ENCODE data around the gene SAMD8. TPM values are rescaled to one million over a fixed set of nuclear protein-coding genes. Genes with fewer than 3 reads are reported as not detected.
"Not testable (repeated sequence)": the region's sequence is repeated elsewhere in the genome, so short reads cannot be mapped to it uniquely, and the experiment has no call there.

The SAMD8 gene
- total and polyA plus RNA-seq, 2 of the 8 experiments (the other 6 are each of a cell fraction or from before 2014, with no cell fraction given), result 11.7 to 20.9 TPM

DNA sequence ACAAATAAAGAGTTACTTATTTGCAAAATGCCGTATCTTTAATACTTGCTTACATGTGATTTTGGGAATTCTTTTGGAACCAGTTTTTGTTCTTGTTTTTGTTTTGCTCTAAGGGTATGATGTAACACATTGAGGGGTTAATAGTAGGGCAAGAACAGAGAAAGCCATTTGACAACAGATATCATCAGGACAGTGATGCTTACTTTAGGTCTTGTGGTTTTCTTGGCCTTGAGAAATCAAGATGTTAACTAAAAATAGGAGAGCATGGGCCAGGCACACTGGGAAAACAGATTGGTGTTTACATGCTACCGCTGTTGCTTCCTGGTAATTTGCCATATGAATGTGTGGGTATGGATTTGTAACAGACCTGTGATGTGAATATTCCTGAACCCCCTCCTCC, 3.7 kb downstream of the SAMD8 start (continued):
- TF ChIP-seq SIN3A (conservative IDR thresholded peaks at IDR 0.05 in 1 of 2, IDR thresholded peaks at IDR 0.05 in 1 of 2; ENCODE audit: low read depth in 1 of 2, low read length in 2 of 2) (no peak), NRF1 (IDR thresholded peaks at IDR 0.05; ENCODE audit: low read depth, low read length) (no peak), BCL11A (IDR thresholded peaks at IDR 0.05; ENCODE audit: low read depth in 2 of 2, low read length in 2 of 2) (no peak), SUZ12 (IDR thresholded peaks at IDR 0.05; ENCODE audit: low read length) (no peak), SRF (IDR thresholded peaks at IDR 0.05; ENCODE audit: low read depth, low read length) (no peak), SIX5 (IDR thresholded peaks at IDR 0.05; ENCODE audit: low read depth, low read length) (no peak), TCF12 (IDR thresholded peaks at IDR 0.05; ENCODE audit: low read depth, low read length) (no peak), BRCA1 (IDR thresholded peaks at IDR 0.05; ENCODE audit: low read depth, low read length) (no peak)

DNA sequence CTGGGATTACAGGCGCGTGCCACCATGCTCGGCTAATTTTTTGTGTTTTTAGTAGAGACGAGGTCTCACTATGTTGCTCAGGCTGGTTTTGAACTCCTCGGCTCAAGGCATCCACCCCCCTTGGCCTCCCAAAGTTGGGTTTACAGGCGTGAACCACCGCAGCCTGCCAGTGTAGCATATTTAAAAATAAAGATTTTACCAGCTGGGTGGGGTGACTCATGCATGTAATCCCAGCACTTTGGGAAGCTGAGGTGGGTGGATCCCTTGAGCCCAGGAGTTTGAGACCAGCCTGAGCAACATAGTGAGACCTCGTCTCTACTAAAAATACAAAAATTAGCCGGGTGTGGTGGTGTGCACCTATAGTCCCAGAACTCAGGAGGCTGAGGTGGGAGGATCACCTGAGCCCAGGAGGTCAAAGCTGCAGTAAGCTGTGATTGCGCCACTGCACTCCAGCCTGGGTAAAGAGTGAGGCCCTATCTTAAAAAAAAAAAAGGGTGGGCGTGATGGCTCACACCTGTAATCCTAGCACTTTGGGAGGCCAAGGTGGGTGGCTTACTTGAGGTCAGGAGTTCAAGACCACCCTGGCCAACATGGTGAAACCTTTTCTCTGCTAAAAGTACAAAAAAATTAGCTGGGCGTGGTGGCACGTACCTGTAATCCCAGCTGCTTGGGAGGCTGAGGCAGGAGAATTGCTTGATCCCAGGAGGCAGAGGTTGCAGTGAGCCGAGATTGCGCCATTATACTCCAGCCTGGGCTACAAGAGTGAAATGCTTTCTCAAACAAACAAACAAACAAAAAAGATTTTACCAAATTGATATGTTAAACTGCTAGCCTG, 5.7 kb downstream of the SAMD8 start:
- not testable (repeated sequence) for H3K56ac ChIP-seq (replicated peaks; ENCODE audit: insufficient read length, low read depth, low read length); H2AFZ ChIP-seq (ENCODE audit: low read length); FAIRE-seq; H3K4ac ChIP-seq (replicated peaks; ENCODE audit: insufficient read length, low read depth, low read length); H3K9me3 ChIP-seq (ENCODE audit: insufficient read depth in 2 of 2, low read depth in 1 of 2, low read length in 1 of 2); H3K27me3 ChIP-seq (replicated peaks in 1 of 4; ENCODE audit: control insufficient read depth in 3 of 4, extremely low read depth in 1 of 4, insufficient read depth in 3 of 4, low read length in 3 of 4); H4K91ac ChIP-seq (replicated peaks; ENCODE audit: insufficient read length, low read length); H4K5ac ChIP-seq (ENCODE audit: insufficient read length, low read depth, low read length); H3K4me2 ChIP-seq (ENCODE audit: insufficient read depth in 1 of 2, low read depth in 2 of 2, low read length in 2 of 2); H3K27ac ChIP-seq (ENCODE audit: low read depth, low read length); H3K23ac ChIP-seq (ENCODE audit: insufficient read length); H3K79me1 ChIP-seq (ENCODE audit: low read depth, low read length); H3K36me3 ChIP-seq (ENCODE audit: control insufficient read depth in 2 of 4, insufficient read depth in 4 of 4, low read length in 3 of 4); H2BK5ac ChIP-seq (ENCODE audit: low read depth, low read length); H3K4me3 ChIP-seq (ENCODE audit: extremely low read depth in 1 of 4, insufficient read depth in 2 of 4, low read depth in 3 of 4, low read length in 4 of 4); H3K14ac ChIP-seq (ENCODE audit: insufficient read length); H3K9ac ChIP-seq (replicated peaks in 1 of 4; ENCODE audit: extremely low read depth in 1 of 4, low read depth in 3 of 4, low read length in 3 of 4); H2BK20ac ChIP-seq (ENCODE audit: low read length); H3K18ac ChIP-seq (ENCODE audit: extremely low read depth, low read length); H2AK5ac ChIP-seq (ENCODE audit: low read depth, low read length); H4K8ac ChIP-seq (ENCODE audit: extremely low read depth, insufficient read depth, low read length); H2BK120ac ChIP-seq (replicated peaks; ENCODE audit: low read depth, low read length); H2BK15ac ChIP-seq (ENCODE audit: low read length); H3K23me2 ChIP-seq (ENCODE audit: low read depth, low read length); H4K20me1 ChIP-seq (replicated peaks in 1 of 2; ENCODE audit: control insufficient read depth in 1 of 2, insufficient read depth in 2 of 2, low read length in 2 of 2); H3K4me1 ChIP-seq (replicated peaks in 1 of 4; ENCODE audit: control insufficient read depth in 3 of 4, insufficient read depth in 4 of 4, low read length in 3 of 4); H2BK12ac ChIP-seq (ENCODE audit: low read depth, low read length)
- peak in 1 of 2 experiments; percentile 31 for DNase-seq (ENCODE audit: low read depth in 1 of 2, low spot score in 2 of 2)
- 95% methylated on average over 12 of the region's 15 CpGs; no CpG with 5 or more reads in 1 of the 2 experiments for WGBS, 2 experiments (ENCODE audit: extremely low coverage in 1 of 2, insufficient coverage in 1 of 2, insufficient read length in 1 of 2, insufficient replicate concordance in 2 of 2, low coverage in 1 of 2, low lambda C conversion rate in 2 of 2, missing lambda C conversion rate in 1 of 2)
- peaks cover 3 to 87% of the 10 kb centered on the region in 2 experiments; a peak in 3 of 4 replicates for H3K79me2 ChIP-seq (ENCODE audit: control insufficient read depth in 1 of 2, insufficient read depth in 2 of 2, low read length in 2 of 2)
- ChIA-PET POLR2A (ENCODE audit: partially characterized antibody) (interaction anchor here (0.6 to 1.0 kb wide), 2 partner anchors 94 to 456 kb away, joined by 3 read pairs; no protein-coding TSS in a partner anchor), CTCF (ENCODE audit: partially characterized antibody) (interaction anchor here (0.8 kb wide), 1 partner anchor 70 kb away, joined by 3 read pairs; no protein-coding TSS in a partner anchor)

All from H1 (cell line).